A375 (cell line): ENCODE measurements around the gene PCDHA10. TPM values are rescaled to one million over a fixed set of nuclear protein-coding genes. Genes with fewer than 3 reads are reported as not detected.

Experiments
- total RNA-seq: library from RNA; depleted of rRNA; stranded (reverse); fragments of >200 nt; shearing (Covaris generic); gene quantifications from 2 replicates; pipeline ENCODE4 v1.2.3, GENCODE V29; 2014; rRNA removed

Gene PCDHA10
- total RNA-seq, 1 experiment from 2014 or later, result 1.8 TPM

Other genes with a start within 250 kb of the PCDHA10 start
- gene CD14, start 222.7 kb upstream of the PCDHA10 start, total RNA-seq, result 0.30 and 0.66 TPM in 2 replicates
- gene TMCO6, start 216.4 kb upstream of the PCDHA10 start, total RNA-seq, result 22.0 and 35.5 TPM in 2 replicates
- gene NDUFA2, start 208.3 kb upstream of the PCDHA10 start, total RNA-seq, result 98.0 and 106 TPM in 2 replicates
- gene IK, start 208.1 kb upstream of the PCDHA10 start, total RNA-seq, result 156 and 166 TPM in 2 replicates
- 24.7 and 29.2 TPM in 2 replicates for gene WDR55, start 191.0 kb upstream of the PCDHA10 start, total RNA-seq
- gene DND1, start 182.3 kb upstream of the PCDHA10 start, total RNA-seq, result 1.2 and 2.6 TPM in 2 replicates
- gene HARS1, start 164.5 kb upstream of the PCDHA10 start, total RNA-seq, result 181 and 182 TPM in 2 replicates
- gene HARS2, start 164.4 kb upstream of the PCDHA10 start, total RNA-seq, result 36.4 and 42.9 TPM in 2 replicates
- 54.2 and 64.0 TPM in 2 replicates for gene ZMAT2, start 155.4 kb upstream of the PCDHA10 start, total RNA-seq
- gene PCDHA1, start 69.8 kb upstream of the PCDHA10 start, total RNA-seq, result 2.1 and 2.5 TPM in 2 replicates
- gene PCDHA2, start 61.0 kb upstream of the PCDHA10 start, total RNA-seq, result 0.96 and 1.3 TPM in 2 replicates
- gene PCDHA3, start 54.8 kb upstream of the PCDHA10 start, total RNA-seq, result 1.6 and 2.5 TPM in 2 replicates
- 2.4 and 3.2 TPM in 2 replicates for gene PCDHA4, start 48.8 kb upstream of the PCDHA10 start, total RNA-seq
- gene PCDHA5, start 34.3 kb upstream of the PCDHA10 start, total RNA-seq, result 2.5 and 3.0 TPM in 2 replicates
- gene PCDHA6, start 27.9 kb upstream of the PCDHA10 start, total RNA-seq, result 11.5 TPM in 2 replicates
- gene PCDHA7, start 21.6 kb upstream of the PCDHA10 start, total RNA-seq, result 3.0 and 4.4 TPM in 2 replicates
- 0.37 and 0.53 TPM in 2 replicates for gene PCDHA8, start 14.7 kb upstream of the PCDHA10 start, total RNA-seq
- 1.8 and 2.2 TPM in 2 replicates for gene PCDHA9, start 7.5 kb upstream of the PCDHA10 start, total RNA-seq
- 1.9 and 4.9 TPM in 2 replicates for gene PCDHA11, start 13.1 kb downstream of the PCDHA10 start, total RNA-seq
- 2.8 and 3.7 TPM in 2 replicates for gene PCDHA12, start 19.4 kb downstream of the PCDHA10 start, total RNA-seq
- 1.3 and 1.4 TPM in 2 replicates for gene PCDHA13, start 26.2 kb downstream of the PCDHA10 start, total RNA-seq
- 1.5 and 2.3 TPM in 2 replicates for gene PCDHAC1, start 70.4 kb downstream of the PCDHA10 start, total RNA-seq
- 3.9 and 5.3 TPM in 2 replicates for gene PCDHAC2, start 110.6 kb downstream of the PCDHA10 start, total RNA-seq
- gene PCDHB1, start 195.5 kb downstream of the PCDHA10 start, total RNA-seq, result 0.11 TPM in 1 of 2 replicates, not detected in the other
- 11.2 and 12.8 TPM in 2 replicates for gene PCDHB2, start 238.7 kb downstream of the PCDHA10 start, total RNA-seq
- gene PCDHB3, start 244.6 kb downstream of the PCDHA10 start, total RNA-seq, result 0.26 and 0.45 TPM in 2 replicates